B cell (primary cell): ENCODE results near the gene TOM1L2. TPM values are rescaled to one million over a fixed set of nuclear protein-coding genes. Genes with fewer than 3 reads are reported as not detected.

Experiments
- ATAC-seq: fragments of 200-7000 bp; cut with Tn5 transposase; one replicate; pipeline ENCODE4 v1.10.0; 2021; ENCODE audit warnings: low read depth, mild to moderate bottlenecking, moderate number of reproducible peaks, moderate library complexity
- CTCF ChIA-PET: fragments of 350-600 bp; sonication (Branson Sonifier 250); formaldehyde crosslinking; loops from one replicate; lab custom pipeline; 2021; ENCODE audit warnings: antibody characterized with exemption, inconsistent platforms; lab: Charles Lee
- POLR2A ChIA-PET: fragments of 350-600 bp; sonication (Branson Sonifier 250); formaldehyde crosslinking; loops from one replicate; lab custom pipeline; 2021; ENCODE audit warnings: antibody characterized with exemption; lab: Charles Lee
- DNase-seq: peaks from one replicate; pipeline ENCODE4 v3.0.0; 2013
- H2AFZ ChIP-seq: 2 replicates; pipeline ENCODE4 v1.6.1; 2012; ENCODE audit warnings: mild to moderate bottlenecking, low read depth, low read length; ENCODE audit not compliant: insufficient read depth, poor library complexity, severe bottlenecking
- H3K27ac ChIP-seq, 2 donors: 1 replicate in 1 of 2; 2 replicates in 1 of 2; pipeline ENCODE4 v1.5.1; 2012 to 2013; ENCODE audit warnings: low read length in 2 of 2, mild to moderate bottlenecking in 2 of 2, moderate library complexity in 1 of 2
- H3K27me3 ChIP-seq, 4 experiments: fragments of 200-600 bp in 1 of 4; sonication (generic) in 1 of 4; replicated peaks in 1 of 4; 1 replicate in 2 of 4; 2 replicates in 2 of 4; pipeline versions ENCODE4 v1.6.1 to v1.7.0; 2013 to 2016; ENCODE audit warnings: low read length in 3 of 4, mild to moderate bottlenecking in 2 of 4, mixed read lengths in 1 of 4, moderate library complexity in 1 of 4; ENCODE audit not compliant: insufficient read depth in 4 of 4, control insufficient read depth in 3 of 4; ENCODE audit errors: control extremely low read depth in 1 of 4
- H3K36me3 ChIP-seq, 2 experiments: replicated peaks in 1 of 2; 1 replicate in 1 of 2; 2 replicates in 1 of 2; pipeline versions ENCODE4 v1.6.1 to v1.7.1; 2013; ENCODE audit warnings: low read length in 1 of 2; ENCODE audit not compliant: insufficient read depth in 2 of 2, control insufficient read depth in 1 of 2; ENCODE audit errors: control extremely low read depth in 1 of 2, extremely low read depth in 1 of 2
- H3K4me1 ChIP-seq, 2 donors: fragments of 200-600 bp in 1 of 2; sonication (generic) in 1 of 2; 1 replicate in 1 of 2; 2 replicates in 1 of 2; pipeline versions ENCODE4 v1.5.1 to v1.6.1; 2013 to 2017; ENCODE audit warnings: low read length in 2 of 2; ENCODE audit not compliant: control insufficient read depth in 2 of 2, insufficient read depth in 2 of 2
- H3K4me2 ChIP-seq: replicated peaks from 2 replicates; pipeline ENCODE3; 2012; ENCODE audit warnings: mild to moderate bottlenecking, low read depth, low read length; ENCODE audit not compliant: poor library complexity, severe bottlenecking
- H3K4me3 ChIP-seq, 5 experiments: fragments of 200-600 bp in 1 of 5; sonication (generic) in 1 of 5; 1 replicate in 3 of 5; 2 replicates in 2 of 5; pipeline versions ENCODE4 v1.5.1 to v1.7.0; 2011 to 2016; ENCODE audit warnings: low read length in 4 of 5, mild to moderate bottlenecking in 4 of 5, low read depth in 2 of 5, control low read depth in 1 of 5, moderate library complexity in 1 of 5; ENCODE audit not compliant: insufficient read depth in 1 of 5; ENCODE audit errors: control extremely low read depth in 1 of 5, extremely low read depth in 1 of 5
- H3K79me2 ChIP-seq: fragments of 200-600 bp; sonication (generic); one replicate; pipeline ENCODE4 v1.6.0; 2016; ENCODE audit warnings: low read length; ENCODE audit not compliant: control insufficient read depth, insufficient read depth
- H3K9ac ChIP-seq: fragments of 200-600 bp; sonication (generic); 2 replicates; pipeline ENCODE4 v1.6.1; 2017; ENCODE audit warnings: mild to moderate bottlenecking, low read length, moderate library complexity
- H3K9me3 ChIP-seq, 3 donors: one replicate each; pipeline versions ENCODE4 v1.6.1 to v1.7.1; 2013; ENCODE audit warnings: low read length in 2 of 3; ENCODE audit not compliant: control insufficient read depth in 2 of 3, insufficient read depth in 1 of 3; ENCODE audit errors: control extremely low read depth in 1 of 3
- H4K20me1 ChIP-seq: 2 replicates; pipeline ENCODE4 v1.6.0; 2012; ENCODE audit warnings: mild to moderate bottlenecking, low read length; ENCODE audit not compliant: insufficient read depth, control insufficient read depth, poor library complexity, severe bottlenecking
- H3K27ac Mint-ChIP-seq: one replicate; pipeline ENCODE4 v1.8.0; 2021; ENCODE audit warnings: mixed read lengths
- H3K27me3 Mint-ChIP-seq: one replicate; pipeline ENCODE4 v1.8.0; 2021; ENCODE audit warnings: mixed read lengths
- H3K4me1 Mint-ChIP-seq: one replicate; pipeline ENCODE4 v1.8.0; 2021; ENCODE audit warnings: mixed read lengths
- H3K4me3 Mint-ChIP-seq: one replicate; pipeline ENCODE4 v1.8.0; 2021; ENCODE audit warnings: mixed read lengths
- H3K9me3 Mint-ChIP-seq: one replicate; pipeline ENCODE4 v1.8.0; 2022; ENCODE audit warnings: mixed read lengths; ENCODE audit not compliant: insufficient read depth
- EZH2 ChIP-seq: IDR thresholded peaks from 2 replicates; pipeline ENCODE4 v1.6.1; 2012; ENCODE audit warnings: borderline replicate concordance, low read depth, mild to moderate bottlenecking, moderate library complexity, low read length; ENCODE audit not compliant: insufficient read depth, poor library complexity, severe bottlenecking
- WGBS: methylation state at CpG from one replicate; pipeline ENCODE4 v1.1.5; 2013; ENCODE audit warnings: missing lambda C conversion rate; ENCODE audit not compliant: insufficient coverage; 5-methylcytosine and 5-hydroxymethylcytosine counted together
- intact Hi-C: fragments of 100-400 bp; cut with micrococcal nuclease; formaldehyde crosslinking; loops from one replicate; pipeline ENCODE4 v1.10.0; 2022
- polyA plus RNA-seq: library from polyadenylated mRNA; depleted of rRNA; stranded (reverse); fragments of >200 nt; gene quantifications from 2 replicates; pipeline ENCODE4 v1.2.3, GENCODE V29; 2012
- total RNA-seq, 2 donors: library from RNA; stranded (reverse); fragments of 120-200 nt in 1 of 2; gene quantifications; 1 replicate in 1 of 2; 2 replicates in 1 of 2; pipeline versions ENCODE4 v1.2.3 to v1.2.4, GENCODE V29; 2013 to 2022
- TF ChIP-seq, protein P1 (sequence below): fragments of 200-600 bp; IDR thresholded peaks from one replicate; pipeline ENCODE4 v1.8.0; 2022; ENCODE audit warnings: antibody characterized with exemption, mild to moderate bottlenecking

TOM1L2 gene
- total and polyA plus RNA-seq, 2 donors (not counting 1 experiment from before 2014, with no cell fraction given), result 25.1 to 29.7 TPM

DNA sequence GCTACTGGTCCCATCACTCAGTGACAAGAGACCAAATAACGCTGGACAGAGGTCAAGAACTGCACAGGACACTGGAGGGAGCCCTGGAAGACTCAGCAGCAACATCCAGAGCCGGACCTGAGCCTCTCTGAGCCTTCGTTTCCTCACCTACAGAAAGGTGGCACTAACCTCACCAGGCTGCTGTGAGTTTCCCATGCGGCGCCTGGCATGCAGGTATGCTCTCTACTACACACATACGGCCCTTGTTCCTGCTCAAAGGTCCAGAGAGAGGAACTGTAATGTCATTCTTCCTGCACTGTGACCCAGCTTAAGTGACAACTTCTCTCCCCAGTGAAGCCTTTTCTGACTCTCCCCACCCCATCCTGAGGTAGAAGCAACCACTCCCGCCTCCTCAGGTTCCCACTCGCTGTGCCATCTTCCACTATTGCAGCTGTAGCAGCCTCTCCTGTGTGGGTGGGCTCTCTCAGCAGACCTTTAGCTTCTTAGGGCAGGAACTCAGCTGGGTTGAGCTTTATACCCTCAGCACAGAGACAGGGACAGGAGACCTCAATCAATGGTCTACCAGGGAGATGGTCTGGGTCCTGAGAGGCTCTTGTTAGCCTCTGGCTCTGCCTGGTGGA lies 91.5 kb downstream of the TOM1L2 start:
- Mint-ChIP-seq H3K27ac (no peak overlapping the region), H3K4me3 (no peak overlapping the region), H3K27me3 (no peaks in the 10 kb centered on the region), H3K4me1 (no peaks in the 10 kb centered on the region), H3K9me3 (no peaks in the 10 kb centered on the region)
- Histone ChIP-seq H3K9me3 (no peaks in the 10 kb centered on the region), H2AFZ (no peak overlapping the region), H3K4me1 (no peaks in the 10 kb centered on the region), H3K4me2 (no peak overlapping the region), H4K20me1 (no peaks in the 10 kb centered on the region), H3K9ac (no peak overlapping the region), H3K79me2 (no peaks in the 10 kb centered on the region), H3K27me3 (no peaks in the 10 kb centered on the region), H3K27ac (no peak overlapping the region), H3K36me3 (peaks cover 3 to 66% of the 10 kb centered on the region in 2 experiments), H3K4me3 (no peak overlapping the region)
- ATAC-seq (no peak), DNase-seq (no peak)
- no peak for TF ChIP-seq EZH2
- TF ChIP-seq, protein P1, sequence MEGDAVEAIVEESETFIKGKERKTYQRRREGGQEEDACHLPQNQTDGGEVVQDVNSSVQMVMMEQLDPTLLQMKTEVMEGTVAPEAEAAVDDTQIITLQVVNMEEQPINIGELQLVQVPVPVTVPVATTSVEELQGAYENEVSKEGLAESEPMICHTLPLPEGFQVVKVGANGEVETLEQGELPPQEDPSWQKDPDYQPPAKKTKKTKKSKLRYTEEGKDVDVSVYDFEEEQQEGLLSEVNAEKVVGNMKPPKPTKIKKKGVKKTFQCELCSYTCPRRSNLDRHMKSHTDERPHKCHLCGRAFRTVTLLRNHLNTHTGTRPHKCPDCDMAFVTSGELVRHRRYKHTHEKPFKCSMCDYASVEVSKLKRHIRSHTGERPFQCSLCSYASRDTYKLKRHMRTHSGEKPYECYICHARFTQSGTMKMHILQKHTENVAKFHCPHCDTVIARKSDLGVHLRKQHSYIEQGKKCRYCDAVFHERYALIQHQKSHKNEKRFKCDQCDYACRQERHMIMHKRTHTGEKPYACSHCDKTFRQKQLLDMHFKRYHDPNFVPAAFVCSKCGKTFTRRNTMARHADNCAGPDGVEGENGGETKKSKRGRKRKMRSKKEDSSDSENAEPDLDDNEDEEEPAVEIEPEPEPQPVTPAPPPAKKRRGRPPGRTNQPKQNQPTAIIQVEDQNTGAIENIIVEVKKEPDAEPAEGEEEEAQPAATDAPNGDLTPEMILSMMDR, result no peak
- POLR2A ChIA-PET, result no interaction called here
- CTCF ChIA-PET, result interaction anchor here (0.6 kb wide), 1 partner anchor 19 kb away, joined by 5 read pairs; no protein-coding TSS in a partner anchor
- 94% methylated on average over 8 of the region's 8 CpGs for WGBS
- intact Hi-C loops, result no loop called here

GRCh38 chr17:17877529-17878358 lies 94.5 kb downstream of the TOM1L2 start:
- no peak overlapping the region for H3K27ac Mint-ChIP-seq
- TF ChIP-seq EZH2, result no peak
- TF ChIP-seq, protein P1, result no peak
- WGBS, result 96% methylated on average over 12 of the region's 14 CpGs

More at GRCh38 chr17:17877529-17878358, 94.5 kb downstream of the TOM1L2 start:
- Histone ChIP-seq H3K9ac (no peak overlapping the region), H2AFZ (no peak overlapping the region), H3K36me3 (peaks cover 3 to 53% of the 10 kb centered on the region in 2 experiments), H4K20me1 (no peaks in the 10 kb centered on the region), H3K27ac (no peak overlapping the region), H3K79me2 (no peaks in the 10 kb centered on the region), H3K4me2 (no peak overlapping the region), H3K4me3 (no peak overlapping the region), H3K27me3 (no peaks in the 10 kb centered on the region), H3K9me3 (no peaks in the 10 kb centered on the region), H3K4me1 (no peaks in the 10 kb centered on the region)
- Mint-ChIP-seq H3K4me1 (no peaks in the 10 kb centered on the region), H3K4me3 (no peak overlapping the region), H3K27me3 (no peaks in the 10 kb centered on the region), H3K9me3 (no peaks in the 10 kb centered on the region)
- ATAC-seq (no peak), DNase-seq (no peak)
- intact Hi-C loops, result no loop called here
- ChIA-PET CTCF (interaction anchor here (1.0 kb wide), 1 partner anchor 42 kb away, joined by 4 read pairs; no protein-coding TSS in a partner anchor), POLR2A (no interaction called here)
